ENCODE data around the gene FMNL2.

FMNL2 gene

GRCh38 chr2:152443771-152444170 is 108.8 kb downstream of the FMNL2 start:
- in situ Hi-C loops (cut with MboI; ENCODE audit: low sequenced_read_pairs): no loop called here

GRCh38 chr2:152444448-152444847 is 109.5 kb downstream of the FMNL2 start:
- in situ Hi-C loops (cut with MboI; ENCODE audit: low sequenced_read_pairs): no loop called here

DNA sequence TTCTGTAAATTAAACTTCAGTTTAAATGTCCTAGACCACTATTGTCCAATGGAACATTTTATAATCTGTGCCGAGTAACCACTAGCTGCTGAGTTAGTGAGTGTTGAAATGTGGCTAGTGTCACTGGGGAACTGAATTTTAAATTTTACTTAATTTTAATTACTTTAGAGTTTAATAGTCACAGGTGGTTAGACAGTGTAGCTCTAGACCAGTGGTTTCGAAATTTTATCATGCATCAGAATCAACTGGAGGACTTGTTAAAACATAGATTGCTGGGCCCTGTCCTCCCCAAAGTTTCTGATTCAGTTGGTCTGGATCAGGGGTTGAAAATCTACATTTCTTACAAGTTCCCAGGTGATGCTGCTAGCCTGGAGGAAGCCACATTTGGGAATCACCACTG is 110.4 kb downstream of the FMNL2 start:
- in situ Hi-C loops (cut with MboI; ENCODE audit: low sequenced_read_pairs): no loop called here

DNA sequence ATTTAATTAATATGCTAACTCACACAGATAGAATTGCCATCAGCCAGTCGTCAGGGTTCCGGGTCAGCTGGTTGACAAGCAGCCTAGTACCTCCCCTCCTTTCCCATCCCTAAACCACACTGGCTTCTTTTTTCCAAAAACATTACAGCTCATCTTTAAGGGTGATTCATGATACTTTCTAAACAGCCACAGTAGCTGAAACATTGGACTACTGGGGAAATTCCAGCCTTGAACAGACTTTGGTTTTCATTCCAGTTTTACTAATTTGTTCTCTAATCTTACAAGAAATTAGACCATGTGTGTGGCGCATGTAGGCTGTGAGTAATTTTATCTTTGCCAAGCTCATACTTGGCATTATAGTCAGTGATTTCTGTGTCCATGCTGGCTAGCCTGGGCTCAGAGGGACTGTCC is 110.8 kb downstream of the FMNL2 start:
- in situ Hi-C loops (cut with MboI; ENCODE audit: low sequenced_read_pairs): no loop called here

GRCh38 chr2:152446213-152446612 is 111.2 kb downstream of the FMNL2 start:
- in situ Hi-C loops (cut with MboI; ENCODE audit: low sequenced_read_pairs): no loop called here

DNA sequence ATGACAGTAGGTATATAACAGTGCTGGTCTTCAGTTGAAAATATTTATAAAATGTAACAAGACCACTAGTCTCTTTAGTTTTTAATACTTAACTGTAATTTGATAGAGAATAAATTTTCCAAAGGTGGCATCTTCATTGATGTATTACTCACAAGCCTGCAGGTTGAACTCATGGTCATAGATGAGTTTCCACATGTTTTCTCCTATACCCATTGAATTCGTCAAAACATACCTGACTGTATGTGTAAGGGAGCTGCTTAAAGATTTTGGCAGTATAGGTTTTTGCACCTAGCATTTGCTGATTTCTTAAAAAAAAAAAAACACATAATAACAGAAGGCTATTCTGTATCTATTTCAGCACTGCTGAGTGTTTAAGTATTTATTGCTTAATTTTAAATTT is 112.9 kb downstream of the FMNL2 start:
- in situ Hi-C loops (cut with MboI; ENCODE audit: low sequenced_read_pairs): no loop called here

- in situ Hi-C loops (cut with MboI; ENCODE audit: low sequenced_read_pairs): no loop called here
Measured at GRCh38 chr2:152448606-152449005, 113.6 kb downstream of the FMNL2 start.

GRCh38 chr2:152449578-152449977 is 114.6 kb downstream of the FMNL2 start:
- in situ Hi-C loops (cut with MboI; ENCODE audit: low sequenced_read_pairs): no loop called here

DNA sequence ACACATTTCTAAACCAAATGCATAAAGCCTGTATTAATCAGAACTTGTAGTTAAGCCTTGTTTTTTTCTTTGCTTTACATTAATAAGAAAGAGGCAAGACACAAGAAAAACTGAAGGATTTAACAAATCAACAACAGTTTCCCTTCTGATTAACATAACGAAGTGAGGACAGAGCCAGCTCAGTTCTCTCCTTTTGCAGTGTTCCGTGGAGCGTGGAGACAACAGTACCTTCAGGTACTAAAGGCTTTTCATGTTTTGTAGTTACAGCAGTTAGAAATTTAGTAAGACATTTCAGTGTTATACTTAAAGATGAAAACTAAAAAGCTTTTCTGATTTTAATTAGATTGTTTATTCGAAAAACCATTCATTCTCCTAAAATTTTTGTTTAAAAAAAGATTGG is 115.2 kb downstream of the FMNL2 start:
- in situ Hi-C loops (cut with MboI; ENCODE audit: low sequenced_read_pairs): no loop called here

DNA sequence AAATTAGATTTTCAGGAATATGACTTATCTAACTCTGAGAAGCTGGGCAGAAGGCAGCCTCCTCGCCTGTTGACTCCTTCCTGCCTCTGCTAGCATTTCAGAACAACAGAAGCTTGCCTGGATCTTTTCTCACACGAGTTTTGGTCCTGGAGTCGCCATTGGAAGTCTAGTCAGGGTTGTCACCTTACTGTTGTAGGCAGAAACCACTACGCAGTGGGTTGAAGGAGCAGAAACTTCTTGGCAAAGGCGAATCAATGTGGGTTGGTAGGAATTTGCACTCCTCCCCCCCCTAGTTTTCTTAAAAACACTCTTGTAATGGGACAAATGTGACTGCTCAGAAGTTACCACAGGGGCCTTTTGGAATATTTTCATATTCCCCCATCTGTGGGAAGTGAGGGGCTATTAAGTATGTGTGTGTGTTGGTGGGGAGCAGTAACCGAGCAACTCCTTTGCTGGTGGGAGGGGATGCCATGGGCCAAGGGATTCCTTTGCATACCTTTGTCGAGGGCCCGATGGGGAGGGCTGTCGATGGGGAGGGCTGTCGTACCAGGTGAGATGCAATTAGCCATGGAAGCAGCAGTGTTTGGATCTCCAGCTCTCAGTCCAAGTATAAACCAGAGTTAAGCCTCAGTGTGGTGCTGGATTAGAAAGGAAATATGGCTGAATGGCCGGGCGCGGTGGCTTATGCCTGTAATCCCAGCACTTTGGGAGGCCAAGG is 117.4 kb downstream of the FMNL2 start:
- in situ Hi-C loops (cut with MboI; ENCODE audit: low sequenced_read_pairs): no loop called here

DNA sequence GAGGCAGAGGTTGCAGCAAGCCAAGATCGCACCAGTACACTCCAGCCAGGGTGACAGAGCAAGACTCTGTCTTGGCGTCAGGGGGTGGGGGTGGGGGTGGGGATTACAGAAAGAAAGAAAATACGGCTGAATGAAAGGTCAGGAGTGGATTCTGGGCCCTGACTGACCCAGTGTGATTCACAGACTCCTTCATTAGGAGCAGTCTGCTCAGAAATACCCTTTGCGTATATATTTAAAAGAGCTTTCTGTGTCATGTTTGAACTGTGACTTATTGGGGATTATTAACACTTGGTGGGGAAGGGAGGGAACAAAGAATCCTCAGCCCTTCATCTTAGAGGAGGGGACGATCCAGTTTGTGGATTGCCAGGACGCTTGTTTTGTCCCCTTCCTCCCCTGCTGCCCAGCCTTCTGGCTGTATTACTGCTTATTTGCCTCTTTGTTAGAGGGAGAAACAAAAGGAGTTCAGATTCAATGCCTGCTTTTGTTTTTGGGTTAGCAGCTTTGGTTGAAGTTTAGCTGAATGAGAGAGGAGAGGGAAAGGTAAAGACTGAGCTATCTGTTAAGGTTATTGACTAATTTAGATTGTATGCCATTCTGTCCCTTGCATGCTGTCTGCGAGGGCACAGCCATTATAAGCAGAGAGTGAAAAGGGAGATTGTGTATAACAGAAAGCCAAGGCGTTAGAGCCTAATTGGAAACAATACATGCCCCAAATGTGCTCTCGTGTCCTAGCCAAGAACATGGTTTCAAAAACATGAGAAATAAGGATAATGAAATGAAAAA is 118.3 kb downstream of the FMNL2 start:
- in situ Hi-C loops (cut with MboI; ENCODE audit: low sequenced_read_pairs): no loop called here

GRCh38 chr2:152454371-152454770 is 119.4 kb downstream of the FMNL2 start:
- in situ Hi-C loops (cut with MboI; ENCODE audit: low sequenced_read_pairs): no loop called here

DNA sequence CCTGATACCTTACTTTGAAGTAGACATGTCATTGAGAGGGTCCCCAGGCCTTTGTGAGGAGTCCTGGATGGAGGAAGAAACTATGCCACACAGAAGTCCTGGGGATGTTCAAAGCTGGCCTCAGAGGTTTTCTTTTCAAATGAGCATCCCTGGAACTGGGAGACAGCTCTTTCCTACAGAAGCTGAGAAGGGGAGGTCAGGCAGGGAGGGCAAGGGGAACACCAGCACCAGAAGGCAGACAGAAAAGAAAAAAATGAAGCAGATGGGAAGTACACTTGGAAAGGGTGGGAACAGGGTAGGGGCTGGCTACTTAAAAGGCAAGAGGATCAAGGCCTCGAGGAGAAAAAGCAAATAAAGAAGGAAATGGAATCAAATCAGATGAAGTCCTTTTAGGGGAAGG is 120.0 kb downstream of the FMNL2 start:
- in situ Hi-C loops (cut with MboI; ENCODE audit: low sequenced_read_pairs): no loop called here

GRCh38 chr2:152455738-152456137 is 120.8 kb downstream of the FMNL2 start:
- in situ Hi-C loops (cut with MboI; ENCODE audit: low sequenced_read_pairs): no loop called here

GRCh38 chr2:152456262-152456661 is 121.3 kb downstream of the FMNL2 start:
- in situ Hi-C loops (cut with MboI; ENCODE audit: low sequenced_read_pairs): no loop called here

GRCh38 chr2:152458441-152458940 is 123.5 kb downstream of the FMNL2 start:
- in situ Hi-C loops (cut with MboI; ENCODE audit: low sequenced_read_pairs): no loop called here

DNA sequence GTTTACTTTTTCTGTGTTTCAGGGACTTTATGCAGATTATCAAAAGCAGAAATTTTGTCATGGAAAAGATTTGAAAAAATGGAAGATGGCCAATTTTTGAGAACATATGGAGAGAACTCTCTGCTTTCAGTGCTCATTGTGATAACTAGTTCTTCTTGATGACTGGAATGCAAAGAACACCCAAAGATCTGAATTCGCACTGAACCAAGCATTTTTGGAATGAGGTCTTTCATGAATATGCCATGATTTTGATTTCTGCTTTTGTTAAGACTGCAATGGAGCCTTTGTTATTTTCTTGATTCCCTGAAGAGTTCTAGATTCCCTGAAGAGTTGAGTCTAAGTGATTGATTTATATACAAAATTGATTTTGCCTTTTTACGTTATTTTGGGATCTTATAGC is 124.1 kb downstream of the FMNL2 start:
- in situ Hi-C loops (cut with MboI; ENCODE audit: low sequenced_read_pairs): no loop called here

GRCh38 chr2:152460567-152460966 is 125.6 kb downstream of the FMNL2 start:
- in situ Hi-C loops (cut with MboI; ENCODE audit: low sequenced_read_pairs): no loop called here

GRCh38 chr2:152462120-152462519 is 127.1 kb downstream of the FMNL2 start:
- in situ Hi-C loops (cut with MboI; ENCODE audit: low sequenced_read_pairs): no loop called here

GRCh38 chr2:152462779-152463178 is 127.8 kb downstream of the FMNL2 start:
- in situ Hi-C loops (cut with MboI; ENCODE audit: low sequenced_read_pairs): no loop called here

DNA sequence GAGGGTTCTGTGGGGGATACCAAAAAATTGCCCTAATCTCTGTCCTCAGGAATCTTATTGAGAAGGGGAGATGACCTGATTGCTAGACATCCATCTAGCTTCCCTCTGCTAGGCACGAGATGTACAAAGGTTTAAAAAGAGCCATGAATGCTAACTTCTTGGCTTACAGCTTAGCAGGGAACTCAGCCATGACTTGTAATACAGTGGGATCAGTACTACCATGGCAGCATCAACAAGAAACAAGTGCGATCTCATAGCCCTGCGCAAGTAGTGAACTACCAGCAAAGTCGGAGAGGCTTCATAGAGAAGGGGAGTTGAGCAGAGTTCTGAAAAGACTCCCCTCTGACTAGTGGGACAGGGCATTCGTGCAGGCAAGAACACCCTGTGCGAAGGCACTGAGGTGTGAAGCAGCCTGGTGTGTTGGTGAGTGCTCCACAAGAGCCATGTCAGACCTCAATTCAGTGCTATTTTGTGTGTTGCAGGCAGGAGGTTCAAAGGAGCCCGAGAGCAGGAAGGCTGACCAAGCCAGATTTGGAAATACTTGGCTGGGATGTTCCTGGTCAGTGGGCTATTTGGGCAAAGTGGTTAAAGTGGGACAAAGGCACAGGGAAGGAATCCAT is 130.0 kb downstream of the FMNL2 start:
- in situ Hi-C loops (cut with MboI; ENCODE audit: low sequenced_read_pairs): no loop called here

GRCh38 chr2:152465541-152465940 is 130.6 kb downstream of the FMNL2 start:
- in situ Hi-C loops (cut with MboI; ENCODE audit: low sequenced_read_pairs): no loop called here
